Keratinocyte (primary cell): ENCODE data around the gene MIEN1. TPM values are rescaled to one million over a fixed set of nuclear protein-coding genes. Genes with fewer than 3 reads are reported as not detected.
A peak's percentile ranks its signal among the peaks of the same experiment; 100 is the strongest.

ENCODE experiments used
- DNase-seq: peaks from one replicate; pipeline ENCODE4 v3.0.0-alpha.2; 2011; ENCODE audit warnings: low read depth, missing footprints, low spot score
- FAIRE-seq: peaks from 2 replicates; lab custom pipeline; 2011; peaks lifted over from hg19 to GRCh38; lab: Jason Lieb, UNC
- H2AFZ ChIP-seq: 2 replicates; pipeline ENCODE4 v1.6.0; 2012; ENCODE audit warnings: low read length, control low read depth, inconsistent platforms; ENCODE audit not compliant: control insufficient read depth
- H3K27ac ChIP-seq: 2 replicates; pipeline ENCODE4 v1.5.1; 2011; ENCODE audit warnings: low read length; ENCODE audit not compliant: control insufficient read depth, insufficient read depth
- H3K27me3 ChIP-seq: 3 replicates; pipeline ENCODE4 v1.6.0; 2011; ENCODE audit warnings: low read length; ENCODE audit not compliant: control insufficient read depth, insufficient read depth; ENCODE audit errors: extremely low read depth
- H3K36me3 ChIP-seq, 2 experiments: 2 replicates in 1 of 2; 3 replicates in 1 of 2; pipeline ENCODE4 v1.5.1; 2011; ENCODE audit warnings: low read length in 2 of 2, mild to moderate bottlenecking in 1 of 2; ENCODE audit not compliant: control insufficient read depth in 2 of 2, insufficient read depth in 2 of 2; ENCODE audit errors: extremely low read depth in 1 of 2
- H3K4me1 ChIP-seq: 3 replicates; pipeline ENCODE4 v1.5.1; 2011; ENCODE audit warnings: low read length; ENCODE audit not compliant: control insufficient read depth, insufficient read depth; ENCODE audit errors: extremely low read depth
- H3K4me2 ChIP-seq: 3 replicates; pipeline ENCODE4 v1.6.0; 2011; ENCODE audit warnings: low read depth, low read length; ENCODE audit not compliant: control insufficient read depth, insufficient read depth; ENCODE audit errors: extremely low read depth
- H3K4me3 ChIP-seq, 3 experiments: fragments of 200-600 bp in 1 of 3; sonication (generic) in 1 of 3; 2 replicates in 2 of 3; 3 replicates in 1 of 3; pipeline ENCODE4 v1.5.1; 2011 to 2016; ENCODE audit warnings: low read length in 3 of 3, mild to moderate bottlenecking in 3 of 3, control low read depth in 2 of 3, inconsistent platforms in 1 of 3, low read depth in 1 of 3, mixed read lengths in 1 of 3, mixed run types in 1 of 3, moderate library complexity in 1 of 3; ENCODE audit not compliant: control insufficient read depth in 2 of 3, insufficient read depth in 2 of 3; ENCODE audit errors: extremely low read depth in 1 of 3
- H3K79me2 ChIP-seq: 2 replicates; pipeline ENCODE4 v1.6.0; 2012; ENCODE audit warnings: low read length; ENCODE audit not compliant: control insufficient read depth, insufficient read depth
- H3K9ac ChIP-seq: 3 replicates; pipeline ENCODE4 v1.6.0; 2011; ENCODE audit warnings: low read length; ENCODE audit not compliant: control insufficient read depth, insufficient read depth; ENCODE audit errors: extremely low read depth
- H3K9me1 ChIP-seq: 3 replicates; pipeline ENCODE4 v1.6.0; 2011; ENCODE audit warnings: low read length; ENCODE audit not compliant: control insufficient read depth, insufficient read depth; ENCODE audit errors: extremely low read depth
- H3K9me3 ChIP-seq: 2 replicates; pipeline ENCODE4 v1.5.1; 2012; ENCODE audit warnings: low read depth, low read length; ENCODE audit not compliant: control insufficient read depth
- H4K20me1 ChIP-seq: 3 replicates; pipeline ENCODE4 v1.6.0; 2011; ENCODE audit warnings: low read length; ENCODE audit not compliant: control insufficient read depth, insufficient read depth; ENCODE audit errors: extremely low read depth
- EZH2 ChIP-seq: IDR thresholded peaks from one replicate; pipeline ENCODE4 v1.6.1; 2012; ENCODE audit warnings: inconsistent platforms, mild to moderate bottlenecking, low read length, moderate library complexity
- dilution Hi-C: fragments of 300-500 bp; cut with MboI; formaldehyde crosslinking; loops from one replicate; pipeline ENCODE4 v1.7.0; 2020; ENCODE audit warnings: low sequenced_read_pairs; ENCODE audit not compliant: extremely low pct_ligation_motif_present
- polyA plus RNA-seq, 5 experiments: library from polyadenylated mRNA; depleted of rRNA in 3 of 5; stranded (reverse) in 3 of 5; stranded (forward) in 1 of 5; unstranded in 1 of 5; fragments of >200 nt; gene quantifications; 1 replicate in 1 of 5; 2 replicates in 3 of 5; 3 replicates in 1 of 5; pipeline versions ENCODE4 v1.2.1 to v1.2.3, GENCODE V29; 2011 to 2012; ENCODE audit warnings: missing spikeins in 2 of 5, low read depth in 1 of 5, low replicate concordance in 1 of 5
- TF ChIP-seq, protein P1 (sequence below), 3 experiments: IDR thresholded peaks in 1 of 3; conservative IDR thresholded peaks in 1 of 3; optimal IDR thresholded peaks in 1 of 3; 2 replicates in 2 of 3; 3 replicates in 1 of 3; pipeline versions ENCODE3 to v1.5.1; 2011; ENCODE audit warnings: low read length in 3 of 3, mild to moderate bottlenecking in 3 of 3, moderate library complexity in 2 of 3, control low read depth in 1 of 3, inconsistent platforms in 1 of 3; ENCODE audit not compliant: insufficient read depth in 2 of 3; ENCODE audit errors: extremely low read depth in 1 of 3

MIEN1 gene
- polyA plus RNA-seq, 1 donor (not counting 4 experiments of a cell fraction or from before 2014, with no cell fraction given), result 38.4 TPM

DNA sequence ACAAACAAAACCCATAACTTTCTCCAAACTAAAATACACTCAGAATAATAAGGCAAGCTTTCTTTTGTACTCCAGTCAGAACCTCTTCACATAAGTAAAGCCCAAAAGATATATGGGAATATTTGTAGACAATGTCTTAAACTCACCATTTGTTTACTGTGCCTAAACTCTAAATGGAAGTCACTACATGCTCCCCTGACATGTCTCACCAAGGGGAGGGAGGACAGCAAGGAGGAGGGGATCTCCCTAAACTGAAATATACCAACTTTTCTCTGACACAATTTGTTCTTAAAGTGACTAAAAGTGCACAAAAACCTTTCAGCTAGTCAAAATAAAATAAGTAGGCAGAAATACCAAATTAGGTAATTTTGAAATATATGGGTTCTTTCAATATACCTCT, 45.9 kb upstream of the MIEN1 start:
- no peak for FAIRE-seq
- no peak overlapping the region for H3K4me3 ChIP-seq
- H3K79me2 ChIP-seq, result no peaks in the 10 kb centered on the region
- no peaks in the 10 kb centered on the region for H3K36me3 ChIP-seq
- peaks cover 5% of the 10 kb centered on the region for H3K4me1 ChIP-seq
- no peak overlapping the region for H3K27ac ChIP-seq
- H3K9me1 ChIP-seq, result no peaks in the 10 kb centered on the region
- no peaks in the 10 kb centered on the region for H3K9me3 ChIP-seq
- H4K20me1 ChIP-seq, result no peaks in the 10 kb centered on the region
- H3K4me2 ChIP-seq, result no peak overlapping the region
- H3K9ac ChIP-seq, result no peak overlapping the region
- TF ChIP-seq, protein P1, sequence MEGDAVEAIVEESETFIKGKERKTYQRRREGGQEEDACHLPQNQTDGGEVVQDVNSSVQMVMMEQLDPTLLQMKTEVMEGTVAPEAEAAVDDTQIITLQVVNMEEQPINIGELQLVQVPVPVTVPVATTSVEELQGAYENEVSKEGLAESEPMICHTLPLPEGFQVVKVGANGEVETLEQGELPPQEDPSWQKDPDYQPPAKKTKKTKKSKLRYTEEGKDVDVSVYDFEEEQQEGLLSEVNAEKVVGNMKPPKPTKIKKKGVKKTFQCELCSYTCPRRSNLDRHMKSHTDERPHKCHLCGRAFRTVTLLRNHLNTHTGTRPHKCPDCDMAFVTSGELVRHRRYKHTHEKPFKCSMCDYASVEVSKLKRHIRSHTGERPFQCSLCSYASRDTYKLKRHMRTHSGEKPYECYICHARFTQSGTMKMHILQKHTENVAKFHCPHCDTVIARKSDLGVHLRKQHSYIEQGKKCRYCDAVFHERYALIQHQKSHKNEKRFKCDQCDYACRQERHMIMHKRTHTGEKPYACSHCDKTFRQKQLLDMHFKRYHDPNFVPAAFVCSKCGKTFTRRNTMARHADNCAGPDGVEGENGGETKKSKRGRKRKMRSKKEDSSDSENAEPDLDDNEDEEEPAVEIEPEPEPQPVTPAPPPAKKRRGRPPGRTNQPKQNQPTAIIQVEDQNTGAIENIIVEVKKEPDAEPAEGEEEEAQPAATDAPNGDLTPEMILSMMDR (optimal IDR thresholded peaks at IDR 0.05 in 1 of 3, IDR thresholded peaks at IDR 0.05 in 1 of 3, conservative IDR thresholded peaks at IDR 0.05 in 1 of 3; ENCODE audit: extremely low read depth in 1 of 3, insufficient read depth in 2 of 3, low read length in 3 of 3), result no peak
- TF ChIP-seq EZH2, result no peak
- no peak for DNase-seq
- no peak overlapping the region for H2AFZ ChIP-seq
- dilution Hi-C loops, result no loop called here
- H3K27me3 ChIP-seq, result peaks cover 26% of the 10 kb centered on the region

DNA sequence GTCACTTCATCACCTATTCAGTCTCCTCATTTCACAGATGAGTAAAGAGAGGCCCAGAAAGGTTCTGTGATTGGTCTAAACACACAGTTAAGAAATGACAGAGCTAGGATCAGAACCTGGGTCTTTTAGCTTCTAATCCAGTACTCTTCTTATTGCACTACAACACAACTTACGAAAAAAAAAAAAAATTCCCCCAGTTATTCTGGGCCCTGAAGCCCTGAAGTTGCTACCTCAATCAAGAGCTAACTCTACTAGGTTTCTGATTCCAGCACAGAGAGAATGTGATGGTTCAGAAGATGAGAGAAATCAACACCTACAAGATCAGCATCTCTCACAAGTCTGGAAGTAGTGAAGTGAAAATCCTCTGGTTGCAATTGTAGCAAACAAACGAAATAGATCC, 44.7 kb upstream of the MIEN1 start:
- no peak overlapping the region for H3K4me2 ChIP-seq
- H3K4me3 ChIP-seq, result no peak overlapping the region
- dilution Hi-C loops, result no loop called here
- H3K27me3 ChIP-seq, result peaks cover 30% of the 10 kb centered on the region
- DNase-seq (no peak), FAIRE-seq (peak; percentile 26)
- TF ChIP-seq, protein P1 (optimal IDR thresholded peaks at IDR 0.05 in 1 of 3, IDR thresholded peaks at IDR 0.05 in 1 of 3, conservative IDR thresholded peaks at IDR 0.05 in 1 of 3; ENCODE audit: extremely low read depth in 1 of 3, insufficient read depth in 2 of 3, low read length in 3 of 3), result no peak
- no peak for TF ChIP-seq EZH2
- H3K36me3 ChIP-seq, result no peaks in the 10 kb centered on the region
- H3K79me2 ChIP-seq, result no peaks in the 10 kb centered on the region
- no peak overlapping the region for H3K9ac ChIP-seq
- no peaks in the 10 kb centered on the region for H3K9me3 ChIP-seq
- H3K27ac ChIP-seq, result no peak overlapping the region
- no peaks in the 10 kb centered on the region for H4K20me1 ChIP-seq
- peaks cover 10% of the 10 kb centered on the region for H3K4me1 ChIP-seq
- H3K9me1 ChIP-seq, result no peaks in the 10 kb centered on the region
- no peak overlapping the region for H2AFZ ChIP-seq
